ENCODE data around the gene ARPC1B.

ARPC1B gene

GRCh38 chr7:99438573-99439480 lies 64.3 kb downstream of the ARPC1B start, which contains the start of the genes CPSF4 and PTCD1:
Gene CPSF4, plus strand, starts transcription at chr7:99438943. Its CDS starts 140 bp downstream, at chr7:99439083.
Gene PTCD1, minus strand, starts transcription at chr7:99438798. Its CDS starts 3,556 bp downstream, at chr7:99435242.
- no peak for TF ChIP-seq CTCF (IDR thresholded peaks at IDR 0.05; ENCODE audit: unreplicated experiment in 3 of 3)
- peaks cover 30% of the 10 kb centered on the region for H3K4me1 Mint-ChIP-seq
- H3K27me3 Mint-ChIP-seq (ENCODE audit: low read depth): no peaks in the 10 kb centered on the region
- H3K36me3 Mint-ChIP-seq (ENCODE audit: low read depth): peaks cover 19% of the 10 kb centered on the region
- H3K27ac Mint-ChIP-seq: peak within 1 kb of the TSS; percentile 81 to 97 (median 92)
- peak within 1 kb of the TSS; percentile 97 to 100 (median 99) for H3K4me3 Mint-ChIP-seq
- H3K9me3 Mint-ChIP-seq: no peaks in the 10 kb centered on the region

- H3K27ac Mint-ChIP-seq: peak overlapping the region; percentile 81 to 97 (median 92)
- no peak for TF ChIP-seq CTCF (IDR thresholded peaks at IDR 0.05; ENCODE audit: unreplicated experiment in 3 of 3)
- H3K27me3 Mint-ChIP-seq (ENCODE audit: low read depth): no peaks in the 10 kb centered on the region
- H3K36me3 Mint-ChIP-seq (ENCODE audit: low read depth): peaks cover 24% of the 10 kb centered on the region
- peaks cover 30% of the 10 kb centered on the region for H3K4me1 Mint-ChIP-seq
- peak overlapping the region; percentile 97 to 100 (median 99) for H3K4me3 Mint-ChIP-seq
- no peaks in the 10 kb centered on the region for H3K9me3 Mint-ChIP-seq
These were observed 65.7 kb downstream of the ARPC1B start for GRCh38 chr7:99440195-99440594.
